Neural crest cell (in vitro differentiated cells): ENCODE results near the gene HS3ST6. TPM values are rescaled to one million over a fixed set of nuclear protein-coding genes. Genes with fewer than 3 reads are reported as not detected.
A peak's percentile ranks its signal among the peaks of the same experiment; 100 is the strongest.

ENCODE experiments used
- DNase-seq: peaks from one replicate; pipeline ENCODE4 v3.0.0; 2021; ENCODE audit warnings: low read depth, mixed read lengths, low spot score
- H3K27ac Mint-ChIP-seq: one replicate; pipeline ENCODE4 v1.8.0; 2021; ENCODE audit warnings: mild to moderate bottlenecking, mixed read lengths; ENCODE audit not compliant: unreplicated experiment
- H3K27me3 Mint-ChIP-seq: 2 replicates; pipeline ENCODE4 v1.8.0; 2021; ENCODE audit warnings: low read depth, mild to moderate bottlenecking, mixed read lengths
- H3K36me3 Mint-ChIP-seq: 2 replicates; pipeline ENCODE4 v1.8.0; 2021; ENCODE audit warnings: low read depth, mild to moderate bottlenecking, mixed read lengths
- H3K4me1 Mint-ChIP-seq: 2 replicates; pipeline ENCODE4 v1.8.0; 2021; ENCODE audit warnings: mixed read lengths
- H3K4me3 Mint-ChIP-seq: one replicate; pipeline ENCODE4 v1.8.0; 2021; ENCODE audit warnings: mild to moderate bottlenecking, mixed read lengths
- H3K9me3 Mint-ChIP-seq: 2 replicates; pipeline ENCODE4 v1.8.0; 2021; ENCODE audit warnings: mixed read lengths
- total RNA-seq: library from RNA; stranded (reverse); gene quantifications from 2 replicates; pipeline ENCODE4 v1.2.1, GENCODE V29; 2021
- TF ChIP-seq, protein P1 (sequence below): fragments of 200-600 bp; sonication (generic); conservative IDR thresholded peaks from 2 replicates; pipeline ENCODE4 v1.5.0; 2021; ENCODE audit warnings: antibody characterized with exemption, mild to moderate bottlenecking

The HS3ST6 gene
- total RNA-seq, 1 donor from 2014 or later: not detected

DNA sequence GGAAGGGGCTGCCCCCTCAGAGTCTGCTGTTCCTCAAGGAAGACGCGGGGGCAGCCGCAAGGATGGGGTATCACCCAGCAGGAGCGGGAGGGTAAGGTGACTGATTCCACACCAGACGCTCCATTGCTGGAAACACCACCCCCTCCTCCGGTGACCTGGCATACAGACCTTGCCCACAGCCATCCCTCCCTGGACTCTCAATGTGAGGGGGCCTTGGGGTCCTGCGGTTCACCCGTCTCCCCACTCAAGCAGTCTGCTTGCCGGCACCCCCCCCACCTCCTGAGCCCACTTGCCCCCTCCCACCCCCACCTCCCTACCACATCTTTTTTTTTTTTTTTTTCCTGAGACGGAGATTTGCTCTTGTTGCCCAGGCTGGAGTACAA, 12.1 kb upstream of the HS3ST6 start:
- Mint-ChIP-seq H3K36me3 (no peaks in the 10 kb centered on the region), H3K4me1 (peaks cover 7% of the 10 kb centered on the region), H3K9me3 (no peaks in the 10 kb centered on the region), H3K4me3 (no peak overlapping the region), H3K27ac (no peak overlapping the region), H3K27me3 (peaks cover 11% of the 10 kb centered on the region)
- TF ChIP-seq, protein P1, sequence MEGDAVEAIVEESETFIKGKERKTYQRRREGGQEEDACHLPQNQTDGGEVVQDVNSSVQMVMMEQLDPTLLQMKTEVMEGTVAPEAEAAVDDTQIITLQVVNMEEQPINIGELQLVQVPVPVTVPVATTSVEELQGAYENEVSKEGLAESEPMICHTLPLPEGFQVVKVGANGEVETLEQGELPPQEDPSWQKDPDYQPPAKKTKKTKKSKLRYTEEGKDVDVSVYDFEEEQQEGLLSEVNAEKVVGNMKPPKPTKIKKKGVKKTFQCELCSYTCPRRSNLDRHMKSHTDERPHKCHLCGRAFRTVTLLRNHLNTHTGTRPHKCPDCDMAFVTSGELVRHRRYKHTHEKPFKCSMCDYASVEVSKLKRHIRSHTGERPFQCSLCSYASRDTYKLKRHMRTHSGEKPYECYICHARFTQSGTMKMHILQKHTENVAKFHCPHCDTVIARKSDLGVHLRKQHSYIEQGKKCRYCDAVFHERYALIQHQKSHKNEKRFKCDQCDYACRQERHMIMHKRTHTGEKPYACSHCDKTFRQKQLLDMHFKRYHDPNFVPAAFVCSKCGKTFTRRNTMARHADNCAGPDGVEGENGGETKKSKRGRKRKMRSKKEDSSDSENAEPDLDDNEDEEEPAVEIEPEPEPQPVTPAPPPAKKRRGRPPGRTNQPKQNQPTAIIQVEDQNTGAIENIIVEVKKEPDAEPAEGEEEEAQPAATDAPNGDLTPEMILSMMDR: no peak
- no peak for DNase-seq

DNA sequence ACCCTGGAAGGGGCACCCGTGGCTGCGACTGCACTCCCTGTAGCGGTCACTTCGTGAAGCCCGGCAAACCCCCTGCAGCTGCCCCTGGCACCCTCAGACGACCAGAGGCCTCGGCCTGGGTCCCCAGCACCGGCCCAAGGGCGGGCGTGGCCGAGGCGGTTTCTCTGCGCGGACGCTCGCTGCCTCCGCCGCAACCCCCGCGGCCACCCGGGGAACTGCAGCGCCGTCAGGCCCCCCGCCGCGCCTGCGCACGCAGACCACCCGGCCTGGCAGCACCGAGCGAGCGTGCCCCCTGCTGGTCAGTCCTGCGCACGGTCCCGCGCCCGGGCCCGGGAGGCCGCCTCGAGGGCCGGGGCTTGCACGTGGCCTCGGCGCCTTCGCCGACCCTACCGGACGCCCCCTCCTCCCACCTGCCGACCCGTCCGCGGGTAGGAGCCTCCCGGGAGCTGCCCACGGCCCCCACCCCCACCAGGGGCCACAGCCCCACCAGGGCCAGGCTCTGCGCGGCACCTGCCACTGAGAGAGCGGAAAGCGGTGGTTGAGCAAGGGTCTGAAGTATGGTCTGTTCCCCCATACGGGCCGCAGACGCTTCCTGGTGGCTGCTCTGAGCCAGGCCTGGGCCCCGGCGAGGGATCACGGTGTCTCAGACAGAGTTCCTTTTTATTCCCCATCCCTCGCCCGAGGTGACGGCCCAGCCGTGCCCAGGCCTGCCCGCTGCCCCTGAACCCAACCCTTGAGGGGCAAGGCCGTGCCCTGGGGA, 11.5 kb upstream of the HS3ST6 start:
- DNase-seq: peak; percentile 98
- Mint-ChIP-seq H3K36me3 (no peaks in the 10 kb centered on the region), H3K27me3 (peaks cover 15% of the 10 kb centered on the region), H3K4me1 (peaks cover 7% of the 10 kb centered on the region), H3K9me3 (no peaks in the 10 kb centered on the region), H3K4me3 (no peak overlapping the region), H3K27ac (no peak overlapping the region)
- TF ChIP-seq, protein P1: peak; percentile 93

DNA sequence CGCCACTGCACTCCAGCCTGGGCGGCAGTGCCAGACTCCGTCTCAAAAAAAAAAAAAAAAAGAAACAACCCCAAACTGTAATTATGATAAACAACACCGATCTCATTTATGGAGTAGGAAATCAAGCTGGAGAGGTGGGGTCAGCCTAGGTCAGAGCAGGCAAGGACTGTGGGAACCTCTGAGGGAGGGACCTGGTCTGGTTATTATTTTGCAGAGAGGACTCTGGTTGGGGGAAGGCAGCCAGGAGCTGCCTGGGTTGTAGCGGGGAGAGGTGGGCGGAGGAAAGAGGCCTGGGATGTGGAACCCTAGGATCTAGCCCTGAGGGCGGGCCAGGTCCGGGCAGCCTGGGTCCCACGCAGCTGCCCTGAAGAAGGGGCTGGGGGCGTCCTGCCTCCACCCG, 10.9 kb upstream of the HS3ST6 start:
- Mint-ChIP-seq H3K9me3 (no peaks in the 10 kb centered on the region), H3K4me3 (peak overlapping the region; percentile 76), H3K36me3 (no peaks in the 10 kb centered on the region), H3K27ac (no peak overlapping the region), H3K27me3 (peaks cover 21% of the 10 kb centered on the region), H3K4me1 (peaks cover 7% of the 10 kb centered on the region)
- TF ChIP-seq, protein P1: no peak
- DNase-seq: no peak

DNA sequence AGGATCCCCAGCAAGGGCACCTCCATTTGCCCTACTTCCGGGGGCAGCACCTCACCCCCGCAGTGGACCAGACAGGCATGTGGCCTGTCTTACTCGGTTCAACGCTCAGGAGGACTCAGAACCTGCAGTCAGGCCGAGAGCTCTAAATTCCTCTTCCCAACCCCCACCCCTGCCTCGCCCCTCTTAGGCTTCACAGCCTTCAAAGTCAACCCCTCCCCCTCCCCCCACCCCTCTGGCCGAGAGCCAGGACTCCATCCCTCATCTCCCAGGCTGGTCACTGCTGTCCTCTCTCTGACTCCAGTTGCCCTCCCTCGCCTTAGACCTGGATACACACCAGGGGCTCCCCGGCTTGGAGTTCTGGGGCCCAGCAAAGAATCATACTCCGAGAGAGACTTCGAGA, 8.1 kb upstream of the HS3ST6 start:
- H3K9me3 Mint-ChIP-seq: no peaks in the 10 kb centered on the region
- H3K4me3 Mint-ChIP-seq: no peak overlapping the region
- peaks cover 9% of the 10 kb centered on the region for H3K4me1 Mint-ChIP-seq
- H3K27ac Mint-ChIP-seq: no peak overlapping the region
- peaks cover 43% of the 10 kb centered on the region for H3K27me3 Mint-ChIP-seq
- H3K36me3 Mint-ChIP-seq: no peaks in the 10 kb centered on the region
- TF ChIP-seq, protein P1: no peak
- DNase-seq: no peak

DNA sequence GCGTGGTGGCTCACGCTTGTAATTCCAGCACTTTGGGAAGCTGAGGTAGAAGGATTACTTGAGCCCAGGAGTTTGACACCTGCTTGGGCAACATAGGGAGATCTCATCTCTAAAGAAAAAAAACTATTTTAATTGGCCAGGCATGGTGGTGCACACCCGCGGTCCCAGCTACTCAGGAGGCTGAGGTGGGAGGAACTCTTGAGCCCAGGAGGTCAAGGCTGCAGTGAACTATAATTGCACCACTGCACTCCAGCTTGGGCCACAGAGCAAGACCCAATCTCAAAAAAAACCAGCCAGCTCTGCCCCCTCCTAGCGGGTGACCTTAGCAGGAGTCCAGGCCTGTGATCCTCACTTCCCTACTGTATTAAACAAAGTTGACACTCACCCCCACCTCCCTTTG, 5.9 kb upstream of the HS3ST6 start:
- no peak overlapping the region for H3K27ac Mint-ChIP-seq
- H3K9me3 Mint-ChIP-seq: no peaks in the 10 kb centered on the region
- TF ChIP-seq, protein P1: no peak
- H3K36me3 Mint-ChIP-seq: no peaks in the 10 kb centered on the region
- no peak overlapping the region for H3K4me3 Mint-ChIP-seq
- H3K27me3 Mint-ChIP-seq: peaks cover 58% of the 10 kb centered on the region
- no peak for DNase-seq
- peaks cover 15% of the 10 kb centered on the region for H3K4me1 Mint-ChIP-seq
